Dermis microvascular lymphatic vessel endothelial cell (primary cell): Measurements from ENCODE around the gene ADCY7. TPM values are rescaled to one million over a fixed set of nuclear protein-coding genes. Genes with fewer than 3 reads are reported as not detected.

ENCODE experiments used
- DNase-seq, 2 donors: peaks; one replicate each; pipeline versions ENCODE4 v3.0.0 to v3.0.0-alpha.2; 2010; ENCODE audit warnings: low read depth in 2 of 2
- total RNA-seq: library from RNA; depleted of rRNA; stranded (reverse); fragments of >200 nt; gene quantifications from 2 replicates; pipeline ENCODE4 v1.2.1, GENCODE V29; 2014

Gene ADCY7
- total RNA-seq, 1 donor from 2014 or later: 2.8 TPM

DNA sequence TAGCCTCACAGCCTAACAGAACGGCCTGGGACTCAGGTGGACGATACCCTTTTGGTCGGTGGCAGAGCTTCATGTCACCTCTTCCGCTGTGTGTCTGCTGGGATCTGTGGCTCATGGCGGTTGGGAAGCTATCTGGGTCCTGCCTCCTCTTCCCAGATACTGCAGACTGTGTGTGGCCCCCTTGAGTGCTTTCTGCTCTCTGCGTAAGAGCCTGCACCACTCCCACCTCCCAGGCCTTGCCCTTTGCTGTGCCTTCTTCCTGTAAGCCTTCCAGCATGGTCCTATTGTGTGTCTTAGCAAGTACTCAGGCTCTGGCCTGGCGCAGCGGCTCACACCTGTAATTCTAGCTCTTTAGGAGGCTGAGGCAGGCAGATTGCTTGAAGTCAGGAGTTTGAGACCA, 17.5 kb upstream of the ADCY7 start:
- DNase-seq: no peak

DNA sequence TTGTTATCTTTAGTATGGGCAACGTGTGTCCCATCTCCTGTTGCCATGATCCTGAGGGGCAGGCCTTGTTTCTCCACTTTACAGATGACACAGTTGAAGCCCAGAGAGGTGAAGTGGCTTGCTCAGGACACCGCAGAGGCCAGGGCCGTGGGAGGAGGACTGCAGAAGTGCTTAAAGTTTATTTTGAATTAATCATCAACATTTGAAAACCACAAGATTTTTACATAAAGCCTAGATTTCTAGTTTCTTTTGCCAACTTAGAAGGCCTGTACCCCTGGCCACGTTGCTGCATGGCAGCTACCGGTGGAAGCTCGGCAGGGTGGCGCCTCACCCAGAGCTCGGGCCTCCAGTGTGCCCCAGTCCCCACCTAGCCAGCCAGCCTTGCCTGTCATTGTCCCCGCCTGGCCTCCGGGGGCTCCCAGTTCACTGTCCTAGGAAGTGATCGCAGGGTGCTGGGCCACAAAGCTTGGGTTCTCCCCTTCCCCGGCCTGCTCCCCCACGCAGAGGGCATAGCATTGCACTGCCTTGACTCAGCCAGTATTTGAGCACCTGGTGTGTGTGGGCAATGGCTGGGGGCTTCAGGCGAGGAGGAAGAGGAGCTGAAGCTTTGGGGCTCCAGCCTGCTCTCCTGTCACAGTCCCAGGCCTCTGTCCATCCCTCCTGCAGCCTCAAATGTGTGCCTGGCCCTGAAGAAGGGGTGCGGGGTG, 14.8 kb upstream of the ADCY7 start:
- no peak for DNase-seq

DNA sequence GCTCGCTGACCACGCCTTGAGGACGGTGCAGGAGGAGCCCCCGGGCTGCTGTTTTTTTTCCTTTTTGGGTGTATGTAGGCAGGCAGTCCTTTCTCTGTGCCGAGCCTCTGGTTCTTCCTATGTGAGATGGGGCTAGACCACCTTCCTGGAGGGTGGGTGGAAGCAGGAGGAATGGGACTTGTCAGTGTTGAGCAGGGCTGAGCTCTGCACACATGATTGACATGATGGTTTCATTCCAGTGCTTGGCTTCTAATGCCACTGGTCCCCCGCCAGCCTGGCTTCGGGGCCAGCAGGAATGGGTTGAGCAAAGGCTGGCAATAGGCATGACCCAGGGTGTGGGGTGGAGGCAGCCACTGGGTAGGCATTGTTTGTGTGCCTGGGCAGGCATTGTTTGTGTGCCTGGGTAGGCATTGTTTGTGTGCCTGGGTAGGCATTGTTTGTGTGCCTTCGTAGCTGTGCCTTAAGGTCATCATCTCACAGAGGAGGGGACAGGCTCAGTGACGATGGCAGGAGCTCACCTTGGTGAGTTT, 14.2 kb upstream of the ADCY7 start:
- no peak for DNase-seq

DNA sequence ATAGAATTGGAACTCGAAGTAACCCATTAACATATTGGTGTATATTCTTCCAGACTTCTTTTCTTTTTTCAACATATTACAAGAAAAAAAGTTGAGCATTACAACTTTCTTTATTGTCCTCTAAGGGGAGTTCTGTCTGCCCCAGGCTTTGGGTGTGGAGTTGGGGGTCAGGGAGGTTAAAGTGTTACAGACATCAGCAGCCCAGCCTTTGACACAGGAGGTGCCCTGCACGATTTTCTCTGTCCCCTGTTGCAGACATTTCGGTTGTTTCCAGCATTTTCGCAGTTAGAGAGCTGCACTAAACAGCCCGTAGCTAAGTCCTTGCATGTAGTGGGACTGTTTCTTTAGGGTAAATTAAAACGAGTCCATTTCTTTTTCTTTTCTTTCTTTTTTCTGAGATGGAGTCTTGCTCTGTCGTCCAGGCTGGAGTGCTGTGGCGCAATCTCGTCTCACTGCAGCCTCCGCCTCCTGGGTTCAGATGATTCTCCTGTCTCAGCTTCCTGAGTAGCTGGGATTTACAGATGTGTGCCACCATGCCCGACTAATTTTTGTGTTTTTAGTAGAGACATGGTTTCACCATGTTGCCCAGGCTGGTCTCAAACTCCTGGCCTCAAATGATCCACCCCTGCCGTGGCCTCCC, 13.4 kb upstream of the ADCY7 start:
- no peak for DNase-seq

DNA sequence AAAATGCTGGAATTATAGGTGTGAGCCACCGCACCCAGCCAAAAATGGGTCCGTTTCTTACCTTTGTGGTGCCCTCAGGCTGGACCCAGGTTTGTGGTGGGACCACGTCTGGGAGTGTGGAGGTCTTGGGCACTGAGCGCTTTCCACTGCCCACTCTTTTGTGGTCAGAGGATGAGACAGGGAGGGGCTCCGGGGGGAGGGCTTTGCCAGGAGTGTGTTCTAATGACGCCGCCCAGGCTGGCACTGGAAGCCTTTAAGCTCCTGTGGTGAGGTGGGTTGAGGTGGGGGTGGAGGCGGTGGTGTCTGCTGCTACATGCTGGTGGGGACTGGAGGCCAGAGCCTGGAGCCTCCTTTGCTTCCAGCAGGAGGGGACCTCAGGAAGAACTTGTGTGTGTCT, 12.8 kb upstream of the ADCY7 start:
- DNase-seq: no peak

DNA sequence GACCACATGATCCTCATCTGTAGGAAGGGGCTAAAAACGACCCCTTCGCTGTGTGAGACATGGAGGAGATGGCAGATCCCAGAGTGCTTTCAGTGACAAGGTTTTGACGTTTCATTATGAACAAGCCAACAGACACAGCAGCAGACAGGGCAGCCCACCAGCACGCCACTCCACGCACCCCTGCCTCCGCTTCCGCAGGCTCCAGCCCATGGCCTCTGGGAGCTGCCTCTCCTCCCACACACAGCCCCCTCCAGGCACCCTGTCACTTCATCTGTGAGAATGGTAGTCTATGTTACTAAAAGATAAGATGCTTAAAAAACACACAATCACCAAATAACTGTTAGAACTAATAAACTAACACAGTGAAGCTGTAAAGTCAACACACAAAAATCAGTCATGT, 12.3 kb upstream of the ADCY7 start:
- DNase-seq: no peak

DNA sequence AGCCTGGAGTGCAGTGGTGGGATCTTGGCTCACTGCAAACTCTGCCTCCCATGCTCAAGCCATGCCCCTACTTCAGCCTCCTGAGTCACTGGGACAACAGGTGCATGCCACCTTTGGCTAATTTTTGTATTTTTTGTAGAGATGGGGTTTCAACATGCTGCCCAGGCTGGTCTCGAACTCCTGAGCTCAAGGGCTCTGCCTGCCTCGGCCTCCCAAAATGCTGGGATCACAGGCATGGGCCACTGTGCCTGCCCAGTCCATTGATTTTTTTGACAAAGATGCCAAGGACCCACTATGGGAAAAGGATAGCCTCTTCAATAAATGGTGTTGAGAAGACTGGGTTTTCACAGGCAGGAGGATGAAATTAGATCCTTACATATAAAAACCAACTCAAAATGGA, 10.8 kb upstream of the ADCY7 start:
- DNase-seq: no peak

DNA sequence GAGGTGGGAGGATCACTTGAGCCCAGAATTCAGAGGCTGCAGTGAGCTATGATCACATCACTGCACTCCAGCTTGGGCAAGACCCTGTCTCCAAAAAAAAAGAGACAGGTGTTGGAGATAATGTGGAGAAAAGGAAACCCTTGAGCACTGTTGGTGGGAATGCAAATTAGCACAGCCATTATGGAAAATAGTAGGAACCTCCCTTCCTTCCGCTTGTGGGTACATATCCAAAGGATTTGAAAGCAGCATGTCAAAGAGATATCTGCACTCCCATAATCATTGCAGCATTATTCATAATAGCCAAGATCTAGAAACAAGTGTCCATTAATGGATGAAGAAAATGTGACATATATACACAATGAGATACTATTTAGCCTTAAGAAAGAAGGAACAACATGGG, 9.7 kb upstream of the ADCY7 start:
- DNase-seq: no peak

DNA sequence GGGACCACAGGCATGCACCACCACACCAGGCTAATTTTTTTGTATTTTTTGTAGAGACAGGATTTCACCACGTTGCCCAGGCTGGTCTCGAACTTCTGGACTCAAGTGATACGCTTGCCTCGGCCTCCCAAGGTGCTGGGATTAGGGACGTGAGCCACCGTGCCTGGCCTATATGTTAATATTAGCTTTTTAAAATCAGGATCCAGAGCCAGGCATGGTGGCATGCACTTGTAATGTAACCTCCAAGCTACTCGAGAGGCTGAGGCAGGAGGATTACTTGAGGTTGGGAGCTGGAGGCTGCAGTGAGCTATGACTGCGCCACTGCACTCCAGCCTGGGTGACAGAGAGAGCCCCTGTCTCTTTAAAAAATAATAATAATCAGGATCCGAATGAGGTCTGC, 8.5 kb upstream of the ADCY7 start:
- no peak for DNase-seq

DNA sequence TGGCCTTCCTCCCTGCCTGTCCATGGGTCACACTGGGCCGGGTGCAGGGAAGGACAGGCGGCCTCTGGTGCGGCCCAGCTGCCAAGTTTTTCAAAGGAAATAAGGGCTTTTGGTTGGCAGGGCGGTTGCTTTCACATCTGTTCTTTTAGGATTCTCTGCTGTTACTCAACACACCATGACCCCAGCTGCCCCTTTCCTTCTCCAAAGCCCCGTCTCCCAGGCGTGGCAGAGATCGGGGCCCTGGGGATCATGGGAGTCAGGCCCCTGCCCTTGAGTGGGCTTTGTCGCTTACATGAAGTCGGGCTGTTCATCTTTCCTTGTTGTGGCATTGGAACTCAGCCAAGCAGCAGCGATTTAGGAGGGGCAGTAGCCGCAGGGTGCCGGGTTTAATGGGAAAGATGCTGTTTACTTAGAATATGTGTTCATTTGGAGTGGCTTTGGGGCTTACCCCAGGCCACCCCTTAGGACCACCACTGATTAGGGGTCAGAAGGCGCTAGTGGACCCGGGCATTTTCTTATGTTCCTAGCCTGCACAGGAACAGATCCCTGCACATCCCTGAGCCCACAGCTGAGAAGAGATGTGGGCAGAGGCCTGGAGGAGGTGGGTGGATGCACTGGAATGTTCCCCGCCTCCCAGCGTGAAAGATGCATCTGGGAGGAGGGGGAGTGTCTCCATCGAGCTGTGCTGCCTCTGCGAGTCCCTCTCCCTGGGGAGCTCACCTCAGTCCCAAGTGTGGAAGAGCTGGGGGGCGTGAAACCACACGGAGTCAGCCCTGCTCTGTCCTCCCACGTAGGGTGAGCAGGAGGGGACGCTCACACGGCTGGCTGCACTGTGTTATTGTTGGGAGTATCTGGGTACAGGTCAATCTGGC, 6.8 kb upstream of the ADCY7 start:
- DNase-seq: no peak

DNA sequence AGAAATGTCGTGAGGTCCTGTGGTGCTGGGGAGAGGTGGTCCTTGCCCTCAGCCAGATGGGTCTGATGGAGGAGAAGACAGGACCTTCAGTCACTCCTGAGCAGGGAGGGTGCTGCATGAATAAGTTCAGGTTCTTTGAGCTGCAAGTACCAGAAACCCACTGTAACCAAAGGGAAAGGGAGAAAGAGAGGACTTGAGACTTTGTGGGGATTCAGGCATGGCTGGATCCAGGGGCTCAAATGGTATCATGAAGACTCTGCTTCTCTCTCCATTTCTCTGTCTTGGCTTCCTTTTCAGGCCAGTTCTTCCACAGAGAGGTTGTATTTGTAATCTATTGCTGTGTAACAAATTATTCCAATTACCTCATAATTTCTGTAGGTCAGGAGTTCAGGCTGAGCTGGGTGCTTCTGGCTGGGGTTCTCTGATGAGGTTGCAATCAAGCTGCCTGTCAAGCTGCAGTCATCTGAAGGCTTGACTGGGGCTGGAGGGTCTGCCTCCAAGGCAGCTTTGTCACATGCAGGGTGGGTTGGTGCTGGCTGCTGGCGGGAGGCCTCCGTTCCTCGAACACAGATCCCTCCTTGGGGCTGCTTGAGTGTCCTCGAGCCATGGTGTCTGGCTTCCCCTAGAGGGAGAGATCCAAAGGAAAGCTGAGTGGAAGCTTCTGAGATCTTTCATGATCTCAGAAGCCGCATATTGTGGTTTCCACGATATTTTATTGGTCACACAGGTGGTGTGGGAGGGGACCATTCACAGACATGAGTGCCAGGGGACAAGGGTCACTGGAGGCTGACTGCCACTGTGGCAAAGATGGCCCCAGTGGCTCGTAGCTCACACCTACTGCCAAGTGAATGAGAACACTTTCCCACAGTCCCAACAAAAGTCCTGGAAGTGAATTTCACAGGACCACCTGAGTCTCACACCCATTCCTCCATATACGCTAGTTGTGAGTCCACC, 5.9 kb upstream of the ADCY7 start:
- no peak for DNase-seq

DNA sequence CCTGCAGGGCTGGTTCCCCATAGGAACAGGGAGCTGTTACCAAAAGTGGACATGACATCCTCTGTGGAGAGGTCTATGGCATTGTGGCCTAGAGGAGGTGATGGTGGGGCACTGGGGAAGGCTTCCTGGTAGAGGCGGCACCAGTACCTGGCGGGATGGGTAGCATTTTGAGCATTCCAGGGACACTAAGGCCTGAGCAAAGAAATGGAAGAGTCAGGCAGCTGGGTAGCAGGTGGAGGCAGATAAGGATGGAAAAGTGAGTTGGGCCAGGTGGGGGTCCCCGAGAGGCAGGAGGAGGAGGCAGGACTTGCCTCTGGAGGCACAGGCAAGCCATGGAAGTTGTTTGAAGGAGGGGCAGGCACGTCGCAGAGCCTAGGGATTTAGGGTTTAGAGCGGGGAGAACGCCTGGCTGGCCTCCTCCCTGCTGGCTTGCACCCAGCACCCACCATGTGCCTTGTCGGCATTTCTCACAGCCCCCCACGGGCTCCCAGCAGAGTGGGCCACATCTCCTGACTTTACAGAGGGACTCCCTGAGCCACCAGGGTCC, 5.1 kb upstream of the ADCY7 start:
- no peak for DNase-seq

DNA sequence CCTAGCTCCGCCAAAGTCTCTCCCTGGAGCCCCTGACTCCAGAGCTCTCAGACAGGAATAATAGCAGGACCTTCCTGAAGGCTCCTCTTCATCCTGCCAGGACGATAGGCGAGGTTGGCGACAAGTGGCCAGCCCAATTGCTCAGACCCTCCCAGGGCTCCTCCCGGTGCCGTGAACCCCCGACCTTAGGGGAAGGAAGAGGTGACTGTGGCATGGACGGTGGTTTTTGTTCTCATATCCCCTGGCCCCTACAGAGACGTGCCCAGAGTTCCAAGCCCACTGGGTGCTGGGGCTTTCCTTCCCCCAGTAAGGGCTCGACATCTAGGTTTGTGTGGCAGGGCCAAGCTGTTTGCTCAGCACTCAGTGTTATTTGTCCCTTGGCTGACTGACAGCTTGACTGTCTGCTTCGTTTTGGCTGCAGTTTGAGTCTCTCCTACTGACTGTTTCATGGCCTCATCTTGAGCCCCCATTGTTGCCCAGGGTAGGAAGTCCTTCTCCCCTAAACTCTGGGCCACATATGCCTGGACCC, 4.6 kb upstream of the ADCY7 start:
- DNase-seq: no peak

DNA sequence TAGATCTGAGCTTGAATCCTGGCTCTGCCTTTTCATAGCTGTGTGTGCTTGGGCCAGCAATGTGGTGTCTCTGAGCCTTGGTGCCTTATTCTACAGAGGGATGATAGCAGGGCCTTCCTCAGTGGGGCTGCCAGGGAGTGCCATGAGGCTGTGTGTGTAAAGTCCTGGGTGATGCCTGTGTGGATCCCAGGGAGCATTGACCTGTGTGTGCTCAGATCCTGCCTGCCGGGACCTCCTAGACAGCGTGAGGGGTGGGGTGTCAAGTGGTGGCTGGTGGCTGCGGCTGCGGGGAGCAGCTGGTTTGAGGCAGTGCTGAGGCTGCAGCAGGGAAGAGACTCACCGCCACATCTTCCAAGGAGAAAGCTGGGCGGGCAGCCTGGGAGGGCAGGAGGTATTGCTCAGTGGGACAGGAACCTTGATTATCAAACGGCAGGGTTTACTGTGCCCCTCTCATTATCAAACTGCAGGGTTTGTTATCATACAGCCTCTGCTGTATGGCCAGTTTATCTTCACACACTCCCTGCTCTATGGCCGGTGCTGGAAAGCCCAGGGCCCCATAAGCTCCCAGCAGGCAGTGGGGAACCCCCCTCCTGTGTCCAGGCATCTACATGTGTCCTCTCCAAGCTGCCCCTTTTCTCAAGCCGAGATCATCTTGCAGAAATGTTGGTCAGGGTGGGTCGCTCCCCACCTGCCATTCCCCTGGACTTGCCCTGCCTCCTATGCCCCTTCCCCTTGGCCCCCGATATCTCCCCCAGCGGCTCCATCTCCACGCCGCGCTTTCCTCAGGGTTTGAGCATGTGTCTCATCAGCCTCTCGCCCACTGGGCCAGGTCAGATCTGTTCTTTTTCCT, 3.1 kb upstream of the ADCY7 start:
- no peak for DNase-seq

DNA sequence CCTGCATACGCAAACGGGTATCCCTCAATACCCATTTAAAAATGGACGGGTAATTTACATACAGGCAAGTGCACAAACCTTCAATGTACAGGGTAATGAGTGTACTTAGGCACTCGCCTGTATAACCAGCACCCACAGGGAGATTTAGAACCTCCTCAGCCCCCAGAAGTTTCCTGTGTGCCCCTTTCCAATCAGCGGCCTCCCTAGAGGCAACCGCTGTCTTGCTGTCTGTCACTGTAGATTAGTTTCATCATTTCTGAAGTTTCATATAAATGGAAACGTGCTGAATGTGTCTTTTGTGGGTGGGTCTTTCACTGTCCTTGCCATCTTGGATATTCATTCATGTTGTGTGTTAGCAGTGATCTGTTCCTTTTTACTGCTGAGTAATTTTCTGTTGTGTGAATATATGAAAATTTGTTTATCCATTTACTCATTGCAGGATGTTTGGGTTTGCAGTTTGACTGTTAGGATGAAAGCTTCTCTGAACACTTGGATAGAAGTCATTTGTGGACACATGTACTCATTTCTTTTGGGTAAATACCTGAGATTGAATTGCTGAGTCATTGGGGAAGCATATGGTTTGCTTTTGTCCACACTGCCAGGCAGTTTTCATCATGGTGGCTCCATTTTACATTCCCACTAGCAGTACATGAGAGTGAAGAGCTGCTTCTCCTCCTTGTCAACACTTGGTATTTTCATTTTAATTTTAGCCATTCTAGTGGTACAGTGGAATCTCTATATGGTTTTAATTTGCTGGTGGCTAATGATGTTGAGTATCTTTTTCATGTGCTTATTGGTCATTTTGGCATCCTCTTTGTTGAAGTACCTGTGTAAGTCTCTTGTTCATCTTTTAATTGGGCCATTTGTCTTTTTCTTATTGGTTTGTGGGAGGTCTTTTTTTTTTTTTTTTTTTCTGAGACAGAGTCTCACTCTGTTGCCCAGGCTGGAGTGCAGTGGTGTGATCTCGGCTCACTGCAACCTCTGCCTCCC, 2.1 kb upstream of the ADCY7 start:
- DNase-seq: no peak

DNA sequence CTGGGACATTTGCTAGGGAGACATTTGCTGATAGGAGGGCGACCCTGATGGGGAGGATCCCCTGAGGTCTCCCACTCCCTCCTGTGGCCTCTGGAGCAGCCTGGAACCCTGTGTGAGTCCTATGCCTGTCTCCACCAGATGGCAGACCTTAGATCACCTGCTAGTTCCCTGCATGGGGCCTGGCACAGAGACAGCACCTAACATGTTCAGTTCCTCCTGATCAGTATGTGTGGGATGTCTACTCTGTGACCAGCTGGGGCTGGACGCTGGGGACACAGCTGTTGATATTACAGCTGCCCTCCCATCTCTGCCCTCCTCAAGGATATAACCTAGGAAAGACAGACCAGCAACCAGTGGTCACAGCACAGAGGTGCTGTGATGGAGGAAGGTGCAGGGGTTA, 1.1 kb upstream of the ADCY7 start:
- DNase-seq: peak in 1 of 2 donors; percentile 19

DNA sequence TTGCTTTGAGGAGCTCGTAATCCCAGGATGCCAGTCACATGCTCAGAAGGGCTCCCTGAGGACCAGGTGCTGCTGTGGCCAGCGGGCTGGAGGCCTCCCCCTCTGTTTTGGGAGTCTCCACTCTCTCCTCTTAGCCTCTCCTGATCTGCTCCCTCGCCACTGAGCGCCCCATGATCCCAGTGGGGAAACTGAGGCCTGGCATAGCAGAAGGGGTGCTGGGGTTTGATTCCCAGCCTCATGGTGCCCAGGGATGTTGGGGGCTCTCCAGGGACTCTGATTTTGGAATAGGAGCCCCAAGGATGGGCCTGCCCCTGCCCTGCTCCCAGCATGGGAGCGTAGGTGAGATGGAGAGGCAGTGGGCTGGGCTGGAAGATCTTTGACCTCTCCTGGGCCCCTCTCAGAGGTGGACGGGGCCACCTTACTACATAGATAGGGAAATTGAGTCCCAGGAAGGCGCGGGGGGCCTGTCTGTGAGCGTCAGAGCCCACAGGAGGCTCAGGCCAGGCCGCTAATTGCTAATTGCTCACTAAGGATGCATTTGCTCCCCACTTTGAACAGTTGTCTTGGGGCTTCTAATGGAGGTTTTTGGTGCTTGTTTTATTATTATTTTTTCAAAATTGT, 525 bp upstream of the ADCY7 start:
- no peak for DNase-seq

DNA sequence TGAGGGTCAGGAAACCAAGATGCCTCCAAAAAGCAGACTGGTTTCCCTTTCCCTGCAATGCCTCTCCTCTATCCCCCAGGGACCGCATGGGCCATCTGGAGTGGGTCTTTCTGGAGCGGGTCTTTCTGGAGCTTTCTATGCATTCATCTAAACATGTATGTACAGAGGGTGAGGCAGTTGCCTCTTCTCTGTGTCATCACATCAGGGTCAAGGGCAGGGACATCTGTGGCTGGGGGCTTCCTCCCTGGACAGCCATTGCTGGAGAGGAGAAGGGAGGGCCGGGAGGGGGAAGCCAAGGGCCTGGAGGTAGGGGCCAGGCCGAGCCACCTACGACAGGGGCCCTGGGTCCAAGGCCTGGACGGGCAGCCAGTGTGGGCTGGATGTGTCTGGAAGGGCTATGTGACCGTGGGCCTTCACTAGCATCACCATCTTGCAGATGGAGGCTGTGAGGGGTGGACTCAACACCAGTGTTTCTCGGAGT, 840 bp downstream of the ADCY7 start:
- DNase-seq: no peak
